HepG2 (cell line): Measurements from ENCODE around the gene NUP85. TPM values are rescaled to one million over a fixed set of nuclear protein-coding genes. Genes with fewer than 3 reads are reported as not detected.

ENCODE experiments used
- AKNA ChIP-seq: sonication (generic); formaldehyde crosslinking; IDR thresholded peaks from 2 replicates; pipeline ENCODE4 v1.4.0; 2020; ENCODE audit warnings: missing genetic modification reagents, borderline replicate concordance
- ARID2 ChIP-seq: sonication (generic); formaldehyde crosslinking; IDR thresholded peaks from 2 replicates; pipeline ENCODE4 v1.8.1; 2022; ENCODE audit warnings: mild to moderate bottlenecking, missing genetic modification reagents, borderline replicate concordance
- CBX1 ChIP-seq: IDR thresholded peaks from one replicate; pipeline ENCODE4 v1.6.1; 2016; ENCODE audit warnings: antibody characterized with exemption, low read depth
- PHB2 ChIP-seq: fragments of 450-650 bp; IDR thresholded peaks from 2 replicates; pipeline ENCODE4 v1.6.1; 2018; ENCODE audit not compliant: partially characterized antibody
- PRMT3 ChIP-seq: sonication (generic); formaldehyde crosslinking; IDR thresholded peaks from 2 replicates; pipeline ENCODE4 v1.8.1; 2022; ENCODE audit warnings: low read depth, mild to moderate bottlenecking, moderate library complexity, missing genetic modification reagents, borderline replicate concordance
- RAD21 ChIP-seq: fragments of 450-650 bp; formaldehyde crosslinking; IDR thresholded peaks from 2 replicates; pipeline ENCODE4 v1.5.0; 2020; ENCODE audit warnings: mild to moderate bottlenecking
- TRAFD1 ChIP-seq: sonication (generic); formaldehyde crosslinking; IDR thresholded peaks from 2 replicates; pipeline ENCODE4 v1.5.1; 2020; ENCODE audit warnings: missing genetic modification reagents, mild to moderate bottlenecking, borderline replicate concordance
- ZNF17 ChIP-seq: sonication (generic); formaldehyde crosslinking; IDR thresholded peaks from 2 replicates; pipeline ENCODE4 v1.5.0; 2020; ENCODE audit warnings: mild to moderate bottlenecking, missing genetic modification reagents
- ZNF333 ChIP-seq: sonication (generic); formaldehyde crosslinking; IDR thresholded peaks from 2 replicates; pipeline ENCODE4 v1.4.0; 2020; ENCODE audit warnings: mild to moderate bottlenecking, missing genetic modification reagents, borderline replicate concordance
- ZNF430 ChIP-seq: sonication (generic); formaldehyde crosslinking; IDR thresholded peaks from 2 replicates; pipeline ENCODE4 v1.9.0; 2021; ENCODE audit warnings: mild to moderate bottlenecking, missing genetic modification reagents
- ZNF672 ChIP-seq: sonication (generic); formaldehyde crosslinking; IDR thresholded peaks from 2 replicates; pipeline ENCODE4 v1.8.1; 2022; ENCODE audit warnings: missing genetic modification reagents
- ZNF7 ChIP-seq: IDR thresholded peaks from 2 replicates; pipeline ENCODE4 v1.6.1; 2016; ENCODE audit warnings: missing biosample characterization, missing genetic modification reagents
- ZNF749 ChIP-seq: sonication (generic); formaldehyde crosslinking; IDR thresholded peaks from 2 replicates; pipeline ENCODE4 v1.8.0; 2022; ENCODE audit warnings: mild to moderate bottlenecking, missing genetic modification reagents, moderate library complexity, borderline replicate concordance
- polyA plus RNA-seq, 8 experiments: library from polyadenylated mRNA; depleted of rRNA in 3 of 8; stranded (reverse) in 7 of 8; unstranded in 1 of 8; fragments of >200 nt; fragmentation: Illumina TruSeq in 4 of 8; extraction: Trizol in 4 of 8; gene quantifications; 2 replicates each; pipeline versions ENCODE4 v1.2.1 to v1.2.3, GENCODE V29; 2011 to 2016; ENCODE audit warnings: low read depth in 4 of 8, missing spikeins in 1 of 8, mixed read lengths in 1 of 8; ENCODE audit not compliant: insufficient read depth in 1 of 8
- total RNA-seq, 5 experiments: library from RNA; depleted of rRNA; stranded (reverse); fragments of >200 nt; fragmentation: Illumina TruSeq; extraction: Trizol; gene quantifications; 2 replicates each; pipeline ENCODE4 v1.2.3, GENCODE V29; 2016; ENCODE audit warnings: low read depth in 1 of 5
- TF ChIP-seq, protein P1 (sequence below): sonication (generic); formaldehyde crosslinking; IDR thresholded peaks from 2 replicates; pipeline ENCODE4 v1.9.0; 2021; ENCODE audit warnings: missing genetic modification reagents, borderline replicate concordance
- TF ChIP-seq, protein P2 (sequence below): sonication (generic); formaldehyde crosslinking; IDR thresholded peaks from 2 replicates; pipeline ENCODE4 v1.4.0; 2020; ENCODE audit warnings: missing genetic modification reagents

Gene NUP85
- total and polyA plus RNA-seq, 2 of the 13 experiments (the other 11 are each of a cell fraction or from before 2014, with no cell fraction given), result 89.1 to 124 TPM

DNA sequence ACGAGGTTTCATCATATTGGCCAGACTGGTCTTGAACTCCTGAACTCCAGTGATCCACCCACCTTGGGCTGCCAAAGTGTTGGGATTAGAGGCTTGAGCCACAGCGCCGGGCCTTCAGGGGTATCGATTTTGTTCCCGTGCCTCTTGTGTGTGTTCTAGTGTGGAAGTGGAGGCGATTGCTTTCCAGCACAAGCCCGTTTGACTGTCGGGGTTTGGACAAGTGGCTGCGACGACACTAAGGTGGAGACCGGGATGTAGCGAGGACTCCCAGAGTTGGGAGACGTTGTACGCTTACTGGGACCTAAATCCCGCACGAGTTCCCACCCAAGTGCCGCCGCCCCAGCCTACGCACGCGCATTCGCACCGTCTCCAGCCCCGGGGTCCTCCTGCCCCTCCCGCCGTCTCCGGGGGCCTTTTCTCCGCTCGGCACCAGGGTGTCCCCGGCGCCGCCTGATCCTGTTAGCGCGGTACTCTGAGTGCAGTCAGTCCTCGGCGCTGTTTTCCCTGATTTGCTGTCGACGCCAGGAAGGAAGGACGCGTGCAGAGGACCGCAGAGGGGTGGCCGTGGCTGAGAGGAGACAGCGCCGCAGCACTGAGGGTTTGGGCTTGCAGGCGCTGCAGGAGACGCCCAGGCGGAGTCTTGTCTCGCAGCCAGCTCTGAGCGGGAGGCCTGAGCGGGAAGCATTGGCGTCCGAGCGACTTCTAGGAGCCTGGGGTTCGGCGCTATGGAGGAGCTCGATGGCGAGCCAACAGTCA is at the start of gene NUP85 (continued):
- TF ChIP-seq TRAFD1 (CRISPR knock-in tag), result peak; percentile 95; the same call in 1 of the 2 replicates
- peak; percentile 68; the same call in 1 of the 2 replicates for TF ChIP-seq ZNF430 (CRISPR knock-in tag)
- TF ChIP-seq, protein P1, sequence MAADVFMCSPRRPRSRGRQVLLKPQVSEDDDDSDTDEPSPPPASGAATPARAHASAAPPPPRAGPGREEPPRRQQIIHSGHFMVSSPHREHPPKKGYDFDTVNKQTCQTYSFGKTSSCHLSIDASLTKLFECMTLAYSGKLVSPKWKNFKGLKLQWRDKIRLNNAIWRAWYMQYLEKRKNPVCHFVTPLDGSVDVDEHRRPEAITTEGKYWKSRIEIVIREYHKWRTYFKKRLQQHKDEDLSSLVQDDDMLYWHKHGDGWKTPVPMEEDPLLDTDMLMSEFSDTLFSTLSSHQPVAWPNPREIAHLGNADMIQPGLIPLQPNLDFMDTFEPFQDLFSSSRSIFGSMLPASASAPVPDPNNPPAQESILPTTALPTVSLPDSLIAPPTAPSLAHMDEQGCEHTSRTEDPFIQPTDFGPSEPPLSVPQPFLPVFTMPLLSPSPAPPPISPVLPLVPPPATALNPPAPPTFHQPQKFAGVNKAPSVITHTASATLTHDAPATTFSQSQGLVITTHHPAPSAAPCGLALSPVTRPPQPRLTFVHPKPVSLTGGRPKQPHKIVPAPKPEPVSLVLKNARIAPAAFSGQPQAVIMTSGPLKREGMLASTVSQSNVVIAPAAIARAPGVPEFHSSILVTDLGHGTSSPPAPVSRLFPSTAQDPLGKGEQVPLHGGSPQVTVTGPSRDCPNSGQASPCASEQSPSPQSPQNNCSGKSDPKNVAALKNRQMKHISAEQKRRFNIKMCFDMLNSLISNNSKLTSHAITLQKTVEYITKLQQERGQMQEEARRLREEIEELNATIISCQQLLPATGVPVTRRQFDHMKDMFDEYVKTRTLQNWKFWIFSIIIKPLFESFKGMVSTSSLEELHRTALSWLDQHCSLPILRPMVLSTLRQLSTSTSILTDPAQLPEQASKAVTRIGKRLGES, result peak; percentile 51; the same call in 1 of the 2 replicates
- TF ChIP-seq ZNF7 (CRISPR knock-in tag), result no peak; the same call in 1 of the 2 replicates
- TF ChIP-seq, protein P2, sequence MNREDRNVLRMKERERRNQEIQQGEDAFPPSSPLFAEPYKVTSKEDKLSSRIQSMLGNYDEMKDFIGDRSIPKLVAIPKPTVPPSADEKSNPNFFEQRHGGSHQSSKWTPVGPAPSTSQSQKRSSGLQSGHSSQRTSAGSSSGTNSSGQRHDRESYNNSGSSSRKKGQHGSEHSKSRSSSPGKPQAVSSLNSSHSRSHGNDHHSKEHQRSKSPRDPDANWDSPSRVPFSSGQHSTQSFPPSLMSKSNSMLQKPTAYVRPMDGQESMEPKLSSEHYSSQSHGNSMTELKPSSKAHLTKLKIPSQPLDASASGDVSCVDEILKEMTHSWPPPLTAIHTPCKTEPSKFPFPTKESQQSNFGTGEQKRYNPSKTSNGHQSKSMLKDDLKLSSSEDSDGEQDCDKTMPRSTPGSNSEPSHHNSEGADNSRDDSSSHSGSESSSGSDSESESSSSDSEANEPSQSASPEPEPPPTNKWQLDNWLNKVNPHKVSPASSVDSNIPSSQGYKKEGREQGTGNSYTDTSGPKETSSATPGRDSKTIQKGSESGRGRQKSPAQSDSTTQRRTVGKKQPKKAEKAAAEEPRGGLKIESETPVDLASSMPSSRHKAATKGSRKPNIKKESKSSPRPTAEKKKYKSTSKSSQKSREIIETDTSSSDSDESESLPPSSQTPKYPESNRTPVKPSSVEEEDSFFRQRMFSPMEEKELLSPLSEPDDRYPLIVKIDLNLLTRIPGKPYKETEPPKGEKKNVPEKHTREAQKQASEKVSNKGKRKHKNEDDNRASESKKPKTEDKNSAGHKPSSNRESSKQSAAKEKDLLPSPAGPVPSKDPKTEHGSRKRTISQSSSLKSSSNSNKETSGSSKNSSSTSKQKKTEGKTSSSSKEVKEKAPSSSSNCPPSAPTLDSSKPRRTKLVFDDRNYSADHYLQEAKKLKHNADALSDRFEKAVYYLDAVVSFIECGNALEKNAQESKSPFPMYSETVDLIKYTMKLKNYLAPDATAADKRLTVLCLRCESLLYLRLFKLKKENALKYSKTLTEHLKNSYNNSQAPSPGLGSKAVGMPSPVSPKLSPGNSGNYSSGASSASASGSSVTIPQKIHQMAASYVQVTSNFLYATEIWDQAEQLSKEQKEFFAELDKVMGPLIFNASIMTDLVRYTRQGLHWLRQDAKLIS (CRISPR knock-in tag), result no peak
- TF ChIP-seq ZNF749 (CRISPR knock-in tag), result no peak; the same call in 1 of the 2 replicates
- TF ChIP-seq ARID2 (CRISPR knock-in tag), result no peak
- TF ChIP-seq RAD21 (CRISPR knock-in tag), result peak; percentile 9; the same call in 1 of the 2 replicates
- TF ChIP-seq PRMT3 (CRISPR knock-in tag), result no peak
- no peak for TF ChIP-seq ZNF333
- no peak for TF ChIP-seq AKNA
- no peak for TF ChIP-seq ZNF672 (CRISPR knock-in tag)
- TF ChIP-seq PHB2, result no peak
- TF ChIP-seq CBX1, result peak; percentile 76
- 0 out of 2 replicates have a peak, but pooled peaks have one; percentile 39 for TF ChIP-seq ZNF17
